Parathyroid adenoma (tissue), 2 donors: ENCODE measurements around the gene TRH.

Source experiments
- H2AFZ ChIP-seq: fragments of 300-600 bp; sonication (generic); one replicate; pipeline ENCODE4 v1.7.0; 2017; ENCODE audit warnings: antibody characterized with exemption, mild to moderate bottlenecking
- H3K27ac ChIP-seq: fragments of 300-600 bp; sonication (generic); one replicate; pipeline ENCODE4 v1.7.0; 2017
- H3K27me3 ChIP-seq: fragments of 300-600 bp; sonication (generic); one replicate; pipeline ENCODE4 v1.7.0; 2017; ENCODE audit warnings: low read length; ENCODE audit not compliant: control insufficient read depth, insufficient read depth
- H3K36me3 ChIP-seq: fragments of 300-600 bp; sonication (generic); one replicate; pipeline ENCODE4 v1.7.0; 2017; ENCODE audit warnings: low read length; ENCODE audit not compliant: control insufficient read depth, insufficient read depth
- H3K4me1 ChIP-seq: fragments of 300-600 bp; sonication (generic); one replicate; pipeline ENCODE4 v1.7.0; 2017; ENCODE audit warnings: control low read depth
- H3K4me2 ChIP-seq: fragments of 300-600 bp; sonication (generic); one replicate; pipeline ENCODE4 v1.7.0; 2017; ENCODE audit warnings: low read length
- H3K4me3 ChIP-seq: fragments of 300-600 bp; sonication (generic); one replicate; pipeline ENCODE4 v1.7.0; 2017; ENCODE audit warnings: low read depth, low read length
- H3K79me2 ChIP-seq: fragments of 300-600 bp; sonication (generic); one replicate; pipeline ENCODE4 v1.7.0; 2017; ENCODE audit warnings: control low read depth
- H3K9ac ChIP-seq: fragments of 300-600 bp; sonication (generic); one replicate; pipeline ENCODE4 v1.7.0; 2017; ENCODE audit warnings: mild to moderate bottlenecking
- H3K9me3 ChIP-seq: fragments of 300-600 bp; sonication (generic); one replicate; pipeline ENCODE4 v1.7.0; 2017; ENCODE audit warnings: low read length; ENCODE audit not compliant: control insufficient read depth
- CTCF ChIP-seq: fragments of 300-600 bp; sonication (generic); IDR thresholded peaks from one replicate; pipeline ENCODE4 v1.7.0; 2017; ENCODE audit warnings: antibody characterized with exemption, mild to moderate bottlenecking
- donor health status: primary hyperparathyroidism.

The TRH gene

GRCh38 chr3:129961141-129961541, 13.4 kb upstream of the TRH start:
- no peak overlapping the region for H2AFZ ChIP-seq
- no peak overlapping the region for H3K4me3 ChIP-seq
- no peaks in the 10 kb centered on the region for H3K4me1 ChIP-seq
- no peaks in the 10 kb centered on the region for H3K36me3 ChIP-seq
- H3K27me3 ChIP-seq, result no peaks in the 10 kb centered on the region
- no peak for TF ChIP-seq CTCF
- H3K9me3 ChIP-seq, result no peaks in the 10 kb centered on the region
- no peak overlapping the region for H3K9ac ChIP-seq
- no peaks in the 10 kb centered on the region for H3K79me2 ChIP-seq
- no peak overlapping the region for H3K27ac ChIP-seq
- no peak overlapping the region for H3K4me2 ChIP-seq

- no peak overlapping the region for H3K27ac ChIP-seq
- H3K9me3 ChIP-seq, result no peaks in the 10 kb centered on the region
- no peaks in the 10 kb centered on the region for H3K27me3 ChIP-seq
- H3K79me2 ChIP-seq, result no peaks in the 10 kb centered on the region
- no peak overlapping the region for H3K4me3 ChIP-seq
- no peaks in the 10 kb centered on the region for H3K36me3 ChIP-seq
- no peaks in the 10 kb centered on the region for H3K4me1 ChIP-seq
- no peak overlapping the region for H3K4me2 ChIP-seq
- no peak overlapping the region for H2AFZ ChIP-seq
- TF ChIP-seq CTCF, result no peak
- no peak overlapping the region for H3K9ac ChIP-seq
Observed at GRCh38 chr3:129962600-129962999, 11.9 kb upstream of the TRH start.

- no peak overlapping the region for H3K4me3 ChIP-seq
- H3K79me2 ChIP-seq, result no peaks in the 10 kb centered on the region
- no peak overlapping the region for H3K27ac ChIP-seq
- no peak for TF ChIP-seq CTCF
- no peak overlapping the region for H3K4me2 ChIP-seq
- no peaks in the 10 kb centered on the region for H3K36me3 ChIP-seq
- H3K27me3 ChIP-seq, result no peaks in the 10 kb centered on the region
- H3K4me1 ChIP-seq, result no peaks in the 10 kb centered on the region
- H2AFZ ChIP-seq, result no peak overlapping the region
- H3K9me3 ChIP-seq, result no peaks in the 10 kb centered on the region
- H3K9ac ChIP-seq, result no peak overlapping the region
Observed at GRCh38 chr3:129965937-129966336, 8.6 kb upstream of the TRH start.

- H3K27ac ChIP-seq, result no peak overlapping the region
Observed at GRCh38 chr3:129966876-129967275, 7.6 kb upstream of the TRH start.

More at GRCh38 chr3:129966876-129967275, 7.6 kb upstream of the TRH start:
- TF ChIP-seq CTCF, result no peak
- H3K36me3 ChIP-seq, result no peaks in the 10 kb centered on the region
- H3K9me3 ChIP-seq, result no peaks in the 10 kb centered on the region
- H3K4me2 ChIP-seq, result no peak overlapping the region
- no peak overlapping the region for H3K4me3 ChIP-seq
- no peaks in the 10 kb centered on the region for H3K79me2 ChIP-seq
- H2AFZ ChIP-seq, result no peak overlapping the region
- H3K9ac ChIP-seq, result no peak overlapping the region
- H3K4me1 ChIP-seq, result no peaks in the 10 kb centered on the region
- H3K27me3 ChIP-seq, result no peaks in the 10 kb centered on the region
